ENCODE data around the gene MTO1.

The MTO1 gene

DNA sequence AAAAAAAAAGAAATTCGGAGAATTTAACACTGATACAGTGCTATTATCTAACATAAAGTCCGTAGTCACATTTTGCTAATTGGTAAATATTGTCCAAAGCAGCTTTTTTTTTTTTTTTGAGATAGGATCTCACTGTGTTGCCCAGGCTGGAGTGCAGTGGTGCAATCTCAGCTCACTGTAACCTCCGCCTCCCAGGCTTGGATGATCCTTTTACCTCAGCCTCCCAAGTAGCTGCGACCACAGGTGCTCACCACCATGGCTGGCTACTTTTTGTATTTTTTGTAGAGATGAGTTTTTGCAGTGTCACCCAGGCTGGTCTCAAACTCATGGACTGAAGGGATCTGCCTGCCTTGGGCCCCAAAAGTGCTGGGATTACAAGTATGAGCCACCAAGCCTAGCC is 15.9 kb downstream of the MTO1 start:
- Histone ChIP-seq H3K4me3 (ENCODE audit: insufficient read depth, low read length, poor library complexity, severe bottlenecking) (no peak overlapping the region), H3K27me3 (ENCODE audit: low read length) (no peaks in the 10 kb centered on the region), H3K79me2 (ENCODE audit: insufficient read depth, low read length) (no peaks in the 10 kb centered on the region), H3K27ac (ENCODE audit: low read depth, low read length) (no peak overlapping the region), H3K4me2 (ENCODE audit: low read depth, low read length, poor library complexity, severe bottlenecking) (no peak overlapping the region), H3K36me3 (ENCODE audit: low read length) (peaks cover 34% of the 10 kb centered on the region; the same call in 1 of the 2 replicates), H3F3A (ENCODE audit: insufficient read depth) (peaks cover 1% of the 10 kb centered on the region), H3K9ac (ENCODE audit: low read length) (no peak overlapping the region), H4K20me1 (ENCODE audit: low read depth, low read length) (no peaks in the 10 kb centered on the region), H3K9me2 (replicated peaks; ENCODE audit: insufficient read depth, low read length) (no peaks in the 10 kb centered on the region), H3K9me3 (ENCODE audit: insufficient read depth, low read length) (no peaks in the 10 kb centered on the region), H2AFZ (ENCODE audit: low read depth, low read length, severe bottlenecking) (no peak overlapping the region)
- TF ChIP-seq, protein P1, sequence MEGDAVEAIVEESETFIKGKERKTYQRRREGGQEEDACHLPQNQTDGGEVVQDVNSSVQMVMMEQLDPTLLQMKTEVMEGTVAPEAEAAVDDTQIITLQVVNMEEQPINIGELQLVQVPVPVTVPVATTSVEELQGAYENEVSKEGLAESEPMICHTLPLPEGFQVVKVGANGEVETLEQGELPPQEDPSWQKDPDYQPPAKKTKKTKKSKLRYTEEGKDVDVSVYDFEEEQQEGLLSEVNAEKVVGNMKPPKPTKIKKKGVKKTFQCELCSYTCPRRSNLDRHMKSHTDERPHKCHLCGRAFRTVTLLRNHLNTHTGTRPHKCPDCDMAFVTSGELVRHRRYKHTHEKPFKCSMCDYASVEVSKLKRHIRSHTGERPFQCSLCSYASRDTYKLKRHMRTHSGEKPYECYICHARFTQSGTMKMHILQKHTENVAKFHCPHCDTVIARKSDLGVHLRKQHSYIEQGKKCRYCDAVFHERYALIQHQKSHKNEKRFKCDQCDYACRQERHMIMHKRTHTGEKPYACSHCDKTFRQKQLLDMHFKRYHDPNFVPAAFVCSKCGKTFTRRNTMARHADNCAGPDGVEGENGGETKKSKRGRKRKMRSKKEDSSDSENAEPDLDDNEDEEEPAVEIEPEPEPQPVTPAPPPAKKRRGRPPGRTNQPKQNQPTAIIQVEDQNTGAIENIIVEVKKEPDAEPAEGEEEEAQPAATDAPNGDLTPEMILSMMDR (IDR thresholded peaks at IDR 0.05; ENCODE audit: insufficient read depth, low read length, poor library complexity, severe bottlenecking): no peak
- no peak for TF ChIP-seq EZH2phosphoT487 (conservative IDR thresholded peaks at IDR 0.05; ENCODE audit: low read length)

- H3K9me2 ChIP-seq (replicated peaks; ENCODE audit: insufficient read depth, low read length): no peaks in the 10 kb centered on the region
- no peaks in the 10 kb centered on the region for H3F3A ChIP-seq (ENCODE audit: insufficient read depth)
- H3K4me3 ChIP-seq (ENCODE audit: insufficient read depth, low read length, poor library complexity, severe bottlenecking): no peak overlapping the region
- no peak overlapping the region for H3K9ac ChIP-seq (ENCODE audit: low read length)
- no peaks in the 10 kb centered on the region for H3K79me2 ChIP-seq (ENCODE audit: insufficient read depth, low read length)
- no peaks in the 10 kb centered on the region for H3K27me3 ChIP-seq (ENCODE audit: low read length)
- no peak overlapping the region for H3K4me2 ChIP-seq (ENCODE audit: low read depth, low read length, poor library complexity, severe bottlenecking)
- H2AFZ ChIP-seq (ENCODE audit: low read depth, low read length, severe bottlenecking): no peak overlapping the region
- H4K20me1 ChIP-seq (ENCODE audit: low read depth, low read length): no peaks in the 10 kb centered on the region
- peaks cover 35% of the 10 kb centered on the region; the same call in 1 of the 2 replicates for H3K36me3 ChIP-seq (ENCODE audit: low read length)
- TF ChIP-seq, protein P1 (IDR thresholded peaks at IDR 0.05; ENCODE audit: insufficient read depth, low read length, poor library complexity, severe bottlenecking): no peak
- no peak for TF ChIP-seq EZH2phosphoT487 (conservative IDR thresholded peaks at IDR 0.05; ENCODE audit: low read length)
- no peak overlapping the region for H3K27ac ChIP-seq (ENCODE audit: low read depth, low read length)
- H3K9me3 ChIP-seq (ENCODE audit: insufficient read depth, low read length): no peaks in the 10 kb centered on the region
Observed at GRCh38 chr6:73481969-73482368, 20.4 kb downstream of the MTO1 start.

DNA sequence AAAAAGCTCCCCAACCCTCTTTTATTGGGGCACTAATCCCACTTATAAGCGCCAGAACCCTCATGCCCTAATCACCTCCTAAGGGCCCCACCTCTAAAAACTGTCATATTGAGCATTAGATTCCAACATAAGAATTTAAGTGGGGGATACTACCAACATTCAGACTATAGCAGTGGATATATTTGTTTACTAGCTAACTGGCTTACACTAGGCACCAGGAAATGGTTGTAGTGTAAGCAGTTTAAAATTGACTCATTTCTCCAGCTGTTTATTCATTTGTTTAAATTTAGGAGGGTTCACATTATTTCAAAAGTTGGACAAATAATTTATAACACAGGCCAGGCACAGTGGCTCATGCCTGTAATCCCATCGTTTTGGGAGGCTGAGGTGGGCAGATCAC is 22.9 kb downstream of the MTO1 start:
- Histone ChIP-seq H2AFZ (ENCODE audit: low read depth, low read length, severe bottlenecking) (no peak overlapping the region), H3K36me3 (ENCODE audit: low read length) (peaks cover 52% of the 10 kb centered on the region), H3K79me2 (ENCODE audit: insufficient read depth, low read length) (no peaks in the 10 kb centered on the region), H3K9me2 (replicated peaks; ENCODE audit: insufficient read depth, low read length) (no peaks in the 10 kb centered on the region), H3K27ac (ENCODE audit: low read depth, low read length) (no peak overlapping the region), H3K27me3 (ENCODE audit: low read length) (no peaks in the 10 kb centered on the region), H4K20me1 (ENCODE audit: low read depth, low read length) (no peaks in the 10 kb centered on the region), H3K4me2 (ENCODE audit: low read depth, low read length, poor library complexity, severe bottlenecking) (no peak overlapping the region), H3F3A (ENCODE audit: insufficient read depth) (no peaks in the 10 kb centered on the region), H3K9me3 (ENCODE audit: insufficient read depth, low read length) (no peaks in the 10 kb centered on the region), H3K9ac (ENCODE audit: low read length) (no peak overlapping the region), H3K4me3 (ENCODE audit: insufficient read depth, low read length, poor library complexity, severe bottlenecking) (no peak overlapping the region)
- TF ChIP-seq, protein P1 (IDR thresholded peaks at IDR 0.05; ENCODE audit: insufficient read depth, low read length, poor library complexity, severe bottlenecking): no peak
- TF ChIP-seq EZH2phosphoT487 (conservative IDR thresholded peaks at IDR 0.05; ENCODE audit: low read length): no peak

Data from SU-DHL-6 (cell line).